H9 (cell line): ENCODE data around the gene CELA2A. TPM values are rescaled to one million over a fixed set of nuclear protein-coding genes. Genes with fewer than 3 reads are reported as not detected.

Experiments used
- DNase-seq: peaks from one replicate; pipeline ENCODE4 v3.0.0-alpha.2; 2017
- H2AFZ ChIP-seq: one replicate; pipeline ENCODE4 v1.6.1; 2013; ENCODE audit warnings: mild to moderate bottlenecking, low read length, control low read depth, moderate library complexity
- H2AK5ac ChIP-seq: 2 replicates; pipeline ENCODE4 v1.6.1; 2013; ENCODE audit warnings: low read length, control low read depth, mixed read lengths; ENCODE audit not compliant: insufficient read length
- H2BK120ac ChIP-seq: one replicate; pipeline ENCODE4 v1.6.1; 2013; ENCODE audit warnings: low read depth, mild to moderate bottlenecking, low read length, control low read depth, inconsistent platforms; ENCODE audit not compliant: poor library complexity, severe bottlenecking
- H2BK12ac ChIP-seq: 2 replicates; pipeline ENCODE4 v1.6.1; 2013; ENCODE audit warnings: low read length, control low read depth, mixed read lengths, low read depth; ENCODE audit not compliant: insufficient read length
- H2BK15ac ChIP-seq: 2 replicates; pipeline ENCODE4 v1.6.1; 2013; ENCODE audit warnings: low read depth, low read length, control low read depth
- H2BK20ac ChIP-seq: one replicate; pipeline ENCODE4 v1.6.1; 2013; ENCODE audit warnings: low read depth, mild to moderate bottlenecking, low read length, control low read depth, inconsistent platforms; ENCODE audit not compliant: poor library complexity, severe bottlenecking
- H2BK5ac ChIP-seq: 2 replicates; pipeline ENCODE4 v1.6.1; 2013; ENCODE audit warnings: low read length, control low read depth, mixed read lengths; ENCODE audit not compliant: insufficient read length
- H3K14ac ChIP-seq: 2 replicates; pipeline ENCODE4 v1.6.1; 2013; ENCODE audit warnings: low read length, control low read depth; ENCODE audit not compliant: insufficient read depth
- H3K18ac ChIP-seq: 2 replicates; pipeline ENCODE4 v1.6.1; 2013; ENCODE audit warnings: low read depth, mild to moderate bottlenecking, mixed read lengths, low read length, control low read depth; ENCODE audit not compliant: insufficient read length
- H3K23ac ChIP-seq: 2 replicates; pipeline ENCODE4 v1.6.1; 2013; ENCODE audit warnings: low read length, control low read depth, mixed read lengths, low read depth; ENCODE audit not compliant: insufficient read length
- H3K23me2 ChIP-seq: 2 replicates; pipeline ENCODE4 v1.6.1; 2013; ENCODE audit warnings: low read depth, mild to moderate bottlenecking, mixed read lengths, low read length, control low read depth; ENCODE audit not compliant: insufficient read length, poor library complexity, severe bottlenecking
- H3K27ac ChIP-seq: 2 replicates; pipeline ENCODE4 v1.5.1; 2013; ENCODE audit warnings: low read length, control low read depth, mixed read lengths, low read depth; ENCODE audit not compliant: insufficient read length
- H3K27me3 ChIP-seq: 2 replicates; pipeline ENCODE4 v1.6.1; 2013; ENCODE audit warnings: low read length, control low read depth, inconsistent platforms; ENCODE audit not compliant: insufficient read depth
- H3K4ac ChIP-seq: 2 replicates; pipeline ENCODE4 v1.6.1; 2013; ENCODE audit warnings: low read depth, mild to moderate bottlenecking, control low read depth, inconsistent platforms, low read length, moderate library complexity
- H3K4me1 ChIP-seq: 2 replicates; pipeline ENCODE4 v1.6.1; 2013; ENCODE audit warnings: low read length, control low read depth, inconsistent platforms; ENCODE audit not compliant: insufficient read depth
- H3K4me2 ChIP-seq: 2 replicates; pipeline ENCODE4 v1.6.1; 2013; ENCODE audit warnings: low read length, control low read depth, mixed read lengths; ENCODE audit not compliant: insufficient read length, insufficient read depth
- H3K56ac ChIP-seq: 2 replicates; pipeline ENCODE4 v1.6.1; 2013; ENCODE audit warnings: low read depth, mild to moderate bottlenecking, mixed read lengths, low read length, control low read depth; ENCODE audit not compliant: insufficient read length
- H3K79me1 ChIP-seq: 2 replicates; pipeline ENCODE4 v1.6.1; 2013; ENCODE audit warnings: low read depth, mild to moderate bottlenecking, moderate library complexity, low read length, control low read depth, inconsistent platforms; ENCODE audit not compliant: insufficient read depth, poor library complexity, severe bottlenecking
- H3K79me2 ChIP-seq: 2 replicates; pipeline ENCODE4 v1.6.1; 2013; ENCODE audit warnings: low read length, control low read depth, inconsistent platforms; ENCODE audit not compliant: insufficient read depth
- H3K9ac ChIP-seq: 2 replicates; pipeline ENCODE4 v1.6.1; 2013; ENCODE audit warnings: low read length, control low read depth, mixed read lengths; ENCODE audit not compliant: insufficient read length; ENCODE audit errors: extremely low read depth
- H3K9me3 ChIP-seq: one replicate; pipeline ENCODE4 v1.6.1; 2013; ENCODE audit warnings: low read depth, low read length, inconsistent platforms; ENCODE audit not compliant: control insufficient read depth
- H3T11ph ChIP-seq: one replicate; pipeline ENCODE4 v1.6.1; 2013; ENCODE audit warnings: mild to moderate bottlenecking, low read length, control low read depth, inconsistent platforms
- H4K20me1 ChIP-seq: one replicate; pipeline ENCODE4 v1.6.1; 2013; ENCODE audit not compliant: control insufficient read depth, insufficient read length, insufficient read depth
- H4K5ac ChIP-seq: 2 replicates; pipeline ENCODE4 v1.6.1; 2013; ENCODE audit warnings: low read depth, mild to moderate bottlenecking, mixed read lengths, low read length, control low read depth; ENCODE audit not compliant: insufficient read length
- H4K8ac ChIP-seq: replicated peaks from 2 replicates; pipeline ENCODE4 v1.6.1; 2013; ENCODE audit warnings: low read length, control low read depth, mixed read lengths, low read depth; ENCODE audit not compliant: insufficient read length
- H4K91ac ChIP-seq: 2 replicates; pipeline ENCODE4 v1.6.1; 2013; ENCODE audit warnings: low read depth, mild to moderate bottlenecking, moderate library complexity, mixed read lengths, low read length, control low read depth; ENCODE audit not compliant: insufficient read length
- H3K27ac Mint-ChIP-seq, 3 experiments: 2 replicates in 2 of 3; 3 replicates in 1 of 3; pipeline ENCODE4 v1.8.0; 2020 to 2021; ENCODE audit warnings: mixed read lengths in 3 of 3, mild to moderate bottlenecking in 1 of 3, moderate library complexity in 1 of 3
- H3K27me3 Mint-ChIP-seq: 2 replicates; pipeline ENCODE4 v1.8.0; 2021; ENCODE audit warnings: low read depth, mild to moderate bottlenecking, moderate library complexity, mixed read lengths
- H3K36me3 Mint-ChIP-seq, 3 experiments: 2 replicates in 2 of 3; 3 replicates in 1 of 3; pipeline ENCODE4 v1.8.0; 2020 to 2021; ENCODE audit warnings: low read depth in 3 of 3, mixed read lengths in 3 of 3; ENCODE audit not compliant: insufficient read depth in 1 of 3
- H3K4me1 Mint-ChIP-seq, 2 experiments: 2 replicates each; pipeline ENCODE4 v1.8.0; 2020; ENCODE audit warnings: mixed read lengths in 2 of 2
- H3K4me3 Mint-ChIP-seq, 2 experiments: 2 replicates in 1 of 2; 3 replicates in 1 of 2; pipeline ENCODE4 v1.8.0; 2020 to 2021; ENCODE audit warnings: mild to moderate bottlenecking in 2 of 2, mixed read lengths in 2 of 2, moderate library complexity in 1 of 2
- H3K9me3 Mint-ChIP-seq, 2 experiments: 2 replicates in 1 of 2; 3 replicates in 1 of 2; pipeline ENCODE4 v1.8.0; 2020; ENCODE audit warnings: mild to moderate bottlenecking in 2 of 2, mixed read lengths in 2 of 2, moderate library complexity in 1 of 2
- WGBS: extraction: QIAGEN DNeasy Blood & Tissue Kit; methylation state at CpG from one replicate; pipeline ENCODE4 v1.1.7; 2013; ENCODE audit warnings: missing lambda C conversion rate, low lambda C conversion rate, mixed read lengths; ENCODE audit not compliant: insufficient read length; ENCODE audit errors: extremely low coverage; 5-methylcytosine and 5-hydroxymethylcytosine counted together
- total RNA-seq: library from RNA; stranded (reverse); gene quantifications from 2 replicates; pipeline ENCODE4 v1.2.1, GENCODE V29; 2021
- TF ChIP-seq, protein P1 (sequence below): fragments of 200-600 bp; sonication (generic); conservative IDR thresholded peaks from 3 replicates; pipeline ENCODE4 v1.8.0; 2021; ENCODE audit warnings: antibody characterized with exemption, mild to moderate bottlenecking

The CELA2A gene
- total RNA-seq, 1 experiment from 2014 or later: not detected

DNA sequence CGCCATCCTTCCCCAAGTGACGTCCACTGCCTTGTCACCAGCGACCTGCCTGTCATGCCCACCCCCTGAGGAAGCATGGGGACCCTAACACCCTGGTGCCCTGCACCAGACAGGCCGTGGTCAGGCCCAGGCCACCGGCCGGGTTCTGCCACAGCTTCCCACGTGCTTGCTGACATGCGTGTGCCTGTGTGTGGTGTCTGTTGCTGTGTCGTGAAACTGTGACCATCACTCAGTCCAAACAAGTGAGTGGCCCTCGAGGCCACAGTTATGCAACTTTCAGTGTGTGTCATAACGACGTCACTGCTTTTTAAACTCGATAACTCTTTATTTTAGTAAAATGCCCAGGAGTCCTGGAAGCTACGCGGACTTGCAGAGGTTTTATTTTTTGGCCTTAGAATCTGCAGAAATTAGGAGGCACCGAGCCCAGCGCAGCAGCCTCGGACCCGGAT lies 26.8 kb upstream of the CELA2A start:
- H3K4ac ChIP-seq: no peak overlapping the region
- H3T11ph ChIP-seq: no peak overlapping the region
- no peaks in the 10 kb centered on the region for H3K27me3 Mint-ChIP-seq
- DNase-seq: no peak
- peaks cover 0 to 4% (median 3%) of the 10 kb centered on the region in 3 experiments; a peak in 4 of 7 replicates for H3K36me3 Mint-ChIP-seq
- no peak overlapping the region for H2AK5ac ChIP-seq
- no peak overlapping the region for H3K18ac ChIP-seq
- peaks cover 14 to 23% of the 10 kb centered on the region in 2 experiments for H3K4me1 Mint-ChIP-seq
- no peak overlapping the region for H2BK5ac ChIP-seq
- TF ChIP-seq, protein P1, sequence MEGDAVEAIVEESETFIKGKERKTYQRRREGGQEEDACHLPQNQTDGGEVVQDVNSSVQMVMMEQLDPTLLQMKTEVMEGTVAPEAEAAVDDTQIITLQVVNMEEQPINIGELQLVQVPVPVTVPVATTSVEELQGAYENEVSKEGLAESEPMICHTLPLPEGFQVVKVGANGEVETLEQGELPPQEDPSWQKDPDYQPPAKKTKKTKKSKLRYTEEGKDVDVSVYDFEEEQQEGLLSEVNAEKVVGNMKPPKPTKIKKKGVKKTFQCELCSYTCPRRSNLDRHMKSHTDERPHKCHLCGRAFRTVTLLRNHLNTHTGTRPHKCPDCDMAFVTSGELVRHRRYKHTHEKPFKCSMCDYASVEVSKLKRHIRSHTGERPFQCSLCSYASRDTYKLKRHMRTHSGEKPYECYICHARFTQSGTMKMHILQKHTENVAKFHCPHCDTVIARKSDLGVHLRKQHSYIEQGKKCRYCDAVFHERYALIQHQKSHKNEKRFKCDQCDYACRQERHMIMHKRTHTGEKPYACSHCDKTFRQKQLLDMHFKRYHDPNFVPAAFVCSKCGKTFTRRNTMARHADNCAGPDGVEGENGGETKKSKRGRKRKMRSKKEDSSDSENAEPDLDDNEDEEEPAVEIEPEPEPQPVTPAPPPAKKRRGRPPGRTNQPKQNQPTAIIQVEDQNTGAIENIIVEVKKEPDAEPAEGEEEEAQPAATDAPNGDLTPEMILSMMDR: no peak
- no peak overlapping the region for H3K27ac Mint-ChIP-seq
- H4K5ac ChIP-seq: no peak overlapping the region
- H3K23me2 ChIP-seq: no peaks in the 10 kb centered on the region
- H2BK120ac ChIP-seq: no peak overlapping the region
- H2BK15ac ChIP-seq: no peak overlapping the region
- H4K20me1 ChIP-seq: no peaks in the 10 kb centered on the region
- WGBS: no CpG with 5 or more reads among the region's 19 CpGs
- H3K9me3 ChIP-seq: no peaks in the 10 kb centered on the region
- no peak overlapping the region for H3K56ac ChIP-seq
- H2BK12ac ChIP-seq: no peak overlapping the region
- H3K4me1 ChIP-seq: no peaks in the 10 kb centered on the region
- no peak overlapping the region for H3K4me3 Mint-ChIP-seq
- no peaks in the 10 kb centered on the region for H3K79me1 ChIP-seq
- no peak overlapping the region for H3K9ac ChIP-seq
- no peak overlapping the region for H4K8ac ChIP-seq
- no peaks in the 10 kb centered on the region for H3K79me2 ChIP-seq
- H3K14ac ChIP-seq: no peak overlapping the region
- no peak overlapping the region for H4K91ac ChIP-seq
- no peaks in the 10 kb centered on the region for H3K9me3 Mint-ChIP-seq
- no peak overlapping the region for H3K27ac ChIP-seq
- no peaks in the 10 kb centered on the region for H3K27me3 ChIP-seq
- H3K23ac ChIP-seq: no peak overlapping the region
- no peak overlapping the region for H3K4me2 ChIP-seq
- H2BK20ac ChIP-seq: no peak overlapping the region
- H2AFZ ChIP-seq: no peak overlapping the region
